Measurements from ENCODE around the gene CFL2. TPM values are rescaled to one million over a fixed set of nuclear protein-coding genes. Genes with fewer than 3 reads are reported as not detected.
"Not testable (repeated sequence)": the region's sequence is repeated elsewhere in the genome, so short reads cannot be mapped to it uniquely, and the experiment has no call there.

The CFL2 gene
- polyA plus RNA-seq (2013, experiment 1 of 4), result 35.3 TPM
- 28.8 TPM for polyA plus RNA-seq (2013, experiment 2 of 4)
- 34.6 TPM for polyA plus RNA-seq (2013, experiment 3 of 4)
- 32.6 TPM for polyA plus RNA-seq (2013, experiment 4 of 4)

- H3K27ac ChIP-seq (ENCODE audit: insufficient read depth, low read depth, low read length, poor library complexity, severe bottlenecking), result peak within 1 kb of the TSS; percentile 78
- peaks cover 6% of the 10 kb centered on the region for H3K36me3 ChIP-seq (ENCODE audit: control insufficient read depth, insufficient read depth, low read length)
- peaks cover 5% of the 10 kb centered on the region for H3K4me1 ChIP-seq (ENCODE audit: control insufficient read depth, insufficient read depth, low read length)
- peak within 1 kb of the TSS; percentile 73 for H3K4me3 ChIP-seq (ENCODE audit: insufficient read depth, low read depth, low read length)
- 1% methylated on average over 76 of the region's 76 CpGs for WGBS, 2 experiments
- H3K9me3 ChIP-seq (ENCODE audit: control insufficient read depth, low read length), result no peaks in the 10 kb centered on the region
- H3K27me3 ChIP-seq (ENCODE audit: control insufficient read depth, insufficient read depth, low read length, poor library complexity, severe bottlenecking), result peaks cover 8% of the 10 kb centered on the region
Measured at GRCh38 chr14:34714320-34715126, at the start of gene CFL2. CFL2 (minus strand) TSS chr14:34714593; CDS start chr14:34714540, 53 bp downstream.

- no peak overlapping the region for H3K27ac ChIP-seq (ENCODE audit: insufficient read depth, low read depth, low read length, poor library complexity, severe bottlenecking)
- no peaks in the 10 kb centered on the region for H3K4me1 ChIP-seq (ENCODE audit: control insufficient read depth, insufficient read depth, low read length)
- H3K36me3 ChIP-seq (ENCODE audit: control insufficient read depth, insufficient read depth, low read length), result no peaks in the 10 kb centered on the region
- H3K4me3 ChIP-seq (ENCODE audit: insufficient read depth, low read depth, low read length), result no peak overlapping the region
- H3K9me3 ChIP-seq (ENCODE audit: control insufficient read depth, low read length), result no peaks in the 10 kb centered on the region
- WGBS, 2 experiments, result 93 to 94% methylated on average over 2 of the region's 2 CpGs
- no peaks in the 10 kb centered on the region for H3K27me3 ChIP-seq (ENCODE audit: control insufficient read depth, insufficient read depth, low read length, poor library complexity, severe bottlenecking)
Measured at GRCh38 chr14:34755215-34755614, 40.8 kb upstream of the CFL2 start.

GRCh38 chr14:34754687-34755086 is 40.3 kb upstream of the CFL2 start:
- Histone ChIP-seq H3K36me3 (ENCODE audit: control insufficient read depth, insufficient read depth, low read length) (no peaks in the 10 kb centered on the region), H3K4me3 (ENCODE audit: insufficient read depth, low read depth, low read length) (no peak overlapping the region), H3K27ac (ENCODE audit: insufficient read depth, low read depth, low read length, poor library complexity, severe bottlenecking) (no peak overlapping the region), H3K9me3 (ENCODE audit: control insufficient read depth, low read length) (no peaks in the 10 kb centered on the region), H3K27me3 (ENCODE audit: control insufficient read depth, insufficient read depth, low read length, poor library complexity, severe bottlenecking) (no peaks in the 10 kb centered on the region), H3K4me1 (ENCODE audit: control insufficient read depth, insufficient read depth, low read length) (no peaks in the 10 kb centered on the region)
- no CpG with 5 or more reads among the region's 1 CpG for WGBS, 2 experiments

- H3K27me3 ChIP-seq (ENCODE audit: control insufficient read depth, insufficient read depth, low read length, poor library complexity, severe bottlenecking), result no peaks in the 10 kb centered on the region
- H3K4me1 ChIP-seq (ENCODE audit: control insufficient read depth, insufficient read depth, low read length), result no peaks in the 10 kb centered on the region
- H3K27ac ChIP-seq (ENCODE audit: insufficient read depth, low read depth, low read length, poor library complexity, severe bottlenecking), result no peak overlapping the region
- no peak overlapping the region for H3K4me3 ChIP-seq (ENCODE audit: insufficient read depth, low read depth, low read length)
- H3K9me3 ChIP-seq (ENCODE audit: control insufficient read depth, low read length), result no peaks in the 10 kb centered on the region
- H3K36me3 ChIP-seq (ENCODE audit: control insufficient read depth, insufficient read depth, low read length), result no peaks in the 10 kb centered on the region
Measured at GRCh38 chr14:34750670-34751069, 36.3 kb upstream of the CFL2 start.

GRCh38 chr14:34750233-34750632 is 35.8 kb upstream of the CFL2 start:
- H3K4me1 ChIP-seq (ENCODE audit: control insufficient read depth, insufficient read depth, low read length), result no peaks in the 10 kb centered on the region
- H3K9me3 ChIP-seq (ENCODE audit: control insufficient read depth, low read length), result no peaks in the 10 kb centered on the region
- 96 to 97% methylated on average over 2 of the region's 2 CpGs for WGBS, 2 experiments
- no peak overlapping the region for H3K27ac ChIP-seq (ENCODE audit: insufficient read depth, low read depth, low read length, poor library complexity, severe bottlenecking)
- H3K27me3 ChIP-seq (ENCODE audit: control insufficient read depth, insufficient read depth, low read length, poor library complexity, severe bottlenecking), result no peaks in the 10 kb centered on the region
- no peak overlapping the region for H3K4me3 ChIP-seq (ENCODE audit: insufficient read depth, low read depth, low read length)
- H3K36me3 ChIP-seq (ENCODE audit: control insufficient read depth, insufficient read depth, low read length), result no peaks in the 10 kb centered on the region

- Histone ChIP-seq H3K36me3 (ENCODE audit: control insufficient read depth, insufficient read depth, low read length) (no peaks in the 10 kb centered on the region), H3K4me3 (ENCODE audit: insufficient read depth, low read depth, low read length) (no peak overlapping the region), H3K27me3 (ENCODE audit: control insufficient read depth, insufficient read depth, low read length, poor library complexity, severe bottlenecking) (no peaks in the 10 kb centered on the region), H3K4me1 (ENCODE audit: control insufficient read depth, insufficient read depth, low read length) (no peaks in the 10 kb centered on the region), H3K9me3 (ENCODE audit: control insufficient read depth, low read length) (no peaks in the 10 kb centered on the region), H3K27ac (ENCODE audit: insufficient read depth, low read depth, low read length, poor library complexity, severe bottlenecking) (no peak overlapping the region)
- WGBS, 2 experiments, result 94% methylated on average over 4 to 6 of the region's 6 CpGs
Measured at GRCh38 chr14:34749408-34749807, 35.0 kb upstream of the CFL2 start.

- Histone ChIP-seq H3K9me3 (ENCODE audit: control insufficient read depth, low read length) (no peaks in the 10 kb centered on the region), H3K4me3 (ENCODE audit: insufficient read depth, low read depth, low read length) (no peak overlapping the region), H3K4me1 (ENCODE audit: control insufficient read depth, insufficient read depth, low read length) (no peaks in the 10 kb centered on the region), H3K27ac (ENCODE audit: insufficient read depth, low read depth, low read length, poor library complexity, severe bottlenecking) (no peak overlapping the region), H3K36me3 (ENCODE audit: control insufficient read depth, insufficient read depth, low read length) (no peaks in the 10 kb centered on the region), H3K27me3 (ENCODE audit: control insufficient read depth, insufficient read depth, low read length, poor library complexity, severe bottlenecking) (no peaks in the 10 kb centered on the region)
- 91 to 96% methylated on average over 8 of the region's 8 CpGs for WGBS, 2 experiments
Measured at GRCh38 chr14:34742270-34743115, 28.1 kb upstream of the CFL2 start.

- WGBS, 2 experiments, result 100% methylated on average over 1 of the region's 1 CpG
Measured at GRCh38 chr14:34741840-34742239, 27.4 kb upstream of the CFL2 start.

GRCh38 chr14:34740139-34740538 is 25.7 kb upstream of the CFL2 start:
- H3K4me1 ChIP-seq (ENCODE audit: control insufficient read depth, insufficient read depth, low read length); H3K4me3 ChIP-seq (ENCODE audit: insufficient read depth, low read depth, low read length); H3K36me3 ChIP-seq (ENCODE audit: control insufficient read depth, insufficient read depth, low read length); H3K9me3 ChIP-seq (ENCODE audit: control insufficient read depth, low read length); H3K27ac ChIP-seq (ENCODE audit: insufficient read depth, low read depth, low read length, poor library complexity, severe bottlenecking); H3K27me3 ChIP-seq (ENCODE audit: control insufficient read depth, insufficient read depth, low read length, poor library complexity, severe bottlenecking): not testable (repeated sequence)
- WGBS, 2 experiments, result 92 to 95% methylated on average over 6 of the region's 6 CpGs

More at GRCh38 chr14:34741840-34742239, 27.4 kb upstream of the CFL2 start:
- H3K4me1 ChIP-seq (ENCODE audit: control insufficient read depth, insufficient read depth, low read length), result no peaks in the 10 kb centered on the region
- H3K9me3 ChIP-seq (ENCODE audit: control insufficient read depth, low read length), result no peaks in the 10 kb centered on the region
- H3K27me3 ChIP-seq (ENCODE audit: control insufficient read depth, insufficient read depth, low read length, poor library complexity, severe bottlenecking), result no peaks in the 10 kb centered on the region
- no peak overlapping the region for H3K27ac ChIP-seq (ENCODE audit: insufficient read depth, low read depth, low read length, poor library complexity, severe bottlenecking)
- H3K4me3 ChIP-seq (ENCODE audit: insufficient read depth, low read depth, low read length), result no peak overlapping the region
- H3K36me3 ChIP-seq (ENCODE audit: control insufficient read depth, insufficient read depth, low read length), result no peaks in the 10 kb centered on the region

- not testable (repeated sequence) for H3K9me3 ChIP-seq (ENCODE audit: control insufficient read depth, low read length); H3K4me3 ChIP-seq (ENCODE audit: insufficient read depth, low read depth, low read length); H3K27ac ChIP-seq (ENCODE audit: insufficient read depth, low read depth, low read length, poor library complexity, severe bottlenecking); H3K27me3 ChIP-seq (ENCODE audit: control insufficient read depth, insufficient read depth, low read length, poor library complexity, severe bottlenecking); H3K4me1 ChIP-seq (ENCODE audit: control insufficient read depth, insufficient read depth, low read length); H3K36me3 ChIP-seq (ENCODE audit: control insufficient read depth, insufficient read depth, low read length)
- WGBS, 2 experiments, result 90 to 97% methylated on average over 4 of the region's 4 CpGs
Measured at GRCh38 chr14:34737079-34737478, 22.7 kb upstream of the CFL2 start.
